DOHH2 (cell line): ENCODE data around the gene MAP9.

Experiments
- CTCF ChIP-seq: fragments of 200-600 bp; sonication (generic); IDR thresholded peaks from one replicate; pipeline ENCODE4 v1.5.1; 2014; ENCODE audit warnings: antibody characterized with exemption, mild to moderate bottlenecking, low read depth, low read length; ENCODE audit not compliant: poor library complexity, severe bottlenecking
- EZH2phosphoT487 ChIP-seq: fragments of 200-600 bp; sonication (generic); IDR thresholded peaks from 2 replicates; pipeline ENCODE4 v1.6.1; 2017; ENCODE audit warnings: borderline replicate concordance, mild to moderate bottlenecking, antibody characterized with exemption, low read length, moderate library complexity, mixed read lengths

DNA sequence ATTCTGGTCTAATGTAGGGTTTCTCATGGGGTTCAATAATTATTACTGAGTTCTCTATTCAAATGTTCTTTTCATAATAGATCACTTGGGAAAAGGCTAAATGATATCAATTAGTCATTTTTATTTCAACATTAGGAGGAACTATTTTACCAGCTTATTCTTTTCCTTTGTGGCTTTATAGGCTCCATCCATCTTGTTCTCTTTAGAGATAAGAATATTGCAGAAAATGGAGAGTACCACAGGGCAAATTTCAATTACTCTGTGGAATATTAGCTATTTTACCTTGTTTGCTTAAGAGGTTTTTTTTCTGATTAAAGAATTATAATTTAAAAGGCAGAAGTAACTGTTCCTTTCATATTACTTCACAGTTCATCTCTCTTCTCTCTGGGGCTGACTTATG, 55.8 kb downstream of the MAP9 start:
- TF ChIP-seq CTCF (no peak), EZH2phosphoT487 (no peak)
